GM12878 (cell line): ENCODE results near the gene NUDT14. TPM values are rescaled to one million over a fixed set of nuclear protein-coding genes. Genes with fewer than 3 reads are reported as not detected.

ENCODE experiments used
- ATAC-seq: fragments of 200-7000 bp; cut with Tn5 transposase; 3 replicates; pipeline ENCODE4 v1.9.1; 2020; ENCODE audit warnings: mild to moderate bottlenecking, moderate library complexity
- BruUV-seq: library from RNA; stranded (reverse); fragments of 400-500 nt; replicated peaks from 2 replicates; lab custom pipeline; 2021; lab: Mats Ljungman, UMichigan
- CTCF ChIA-PET: fragments of 300-600 bp; sonication (Branson Sonifier 250); formaldehyde crosslinking; extraction: SDS; loops from one replicate; lab custom pipeline; 2021; ENCODE audit warnings: inconsistent platforms; lab: Yijun Ruan, JAX
- POLR2A ChIA-PET: fragments of 350-600 bp; formaldehyde crosslinking; extraction: SDS; loops from one replicate; lab custom pipeline; 2021; ENCODE audit warnings: inconsistent platforms; lab: Charles Lee
- RAD21 ChIA-PET: fragments of 300-600 bp; sonication (Branson Sonifier 250); formaldehyde crosslinking; loops from one replicate; lab custom pipeline; 2023; ENCODE audit warnings: antibody characterized with exemption; ENCODE audit not compliant: unreplicated experiment; lab: Charles Lee
- SMC1A ChIA-PET: fragments of 300-600 bp; sonication (Branson Sonifier 250); formaldehyde crosslinking; loops from one replicate; lab custom pipeline; 2023; ENCODE audit not compliant: unreplicated experiment, uncharacterized antibody; lab: Charles Lee
- DNase-seq: peaks from one replicate; pipeline ENCODE4 v3.0.0-alpha.2; 2011; ENCODE audit warnings: low read depth, low spot score
- FAIRE-seq: peaks from 3 replicates; lab custom pipeline; 2011; peaks lifted over from hg19 to GRCh38; lab: Jason Lieb, UNC
- H2AFZ ChIP-seq: 2 replicates; pipeline ENCODE4 v1.6.0; 2011; ENCODE audit warnings: low read depth, low read length, control low read depth; ENCODE audit not compliant: control insufficient read depth
- H3K27ac ChIP-seq: 2 replicates; pipeline ENCODE4 v1.5.1; 2011; ENCODE audit warnings: control low read depth; ENCODE audit not compliant: control insufficient read depth, insufficient read depth
- H3K27me3 ChIP-seq, 2 experiments: replicated peaks in 1 of 2; 2 replicates each; pipeline versions ENCODE4 v1.6.0 to v1.6.1; 2011; ENCODE audit warnings: low read length in 1 of 2; ENCODE audit not compliant: control insufficient read depth in 2 of 2, insufficient read depth in 2 of 2
- H3K36me3 ChIP-seq, 2 experiments: 2 replicates each; pipeline ENCODE4 v1.5.1; 2011; ENCODE audit warnings: low read length in 1 of 2; ENCODE audit not compliant: control insufficient read depth in 2 of 2, insufficient read depth in 2 of 2
- H3K4me1 ChIP-seq: 2 replicates; pipeline ENCODE4 v1.6.1; 2011; ENCODE audit warnings: mild to moderate bottlenecking, low read length, moderate library complexity, mixed read lengths; ENCODE audit not compliant: control insufficient read depth, insufficient read depth
- H3K4me2 ChIP-seq: 2 replicates; pipeline ENCODE4 v1.6.0; 2011; ENCODE audit warnings: control low read depth; ENCODE audit not compliant: control insufficient read depth, insufficient read depth
- H3K4me3 ChIP-seq: fragments of 200-600 bp; sonication (generic); 2 replicates; pipeline ENCODE4 v1.5.1; 2016
- H3K79me2 ChIP-seq: 2 replicates; pipeline ENCODE4 v1.6.0; 2011; ENCODE audit warnings: low read length; ENCODE audit not compliant: control insufficient read depth, insufficient read depth
- H3K9ac ChIP-seq: 2 replicates; pipeline ENCODE4 v1.8.0; 2011; ENCODE audit warnings: low read length, control low read depth, mixed read lengths; ENCODE audit not compliant: control insufficient read depth, insufficient read depth
- H3K9me3 ChIP-seq: replicated peaks from 3 replicates; pipeline ENCODE4 v1.5.1; 2011; ENCODE audit warnings: mild to moderate bottlenecking, low read length; ENCODE audit not compliant: control insufficient read depth, insufficient read depth
- H4K20me1 ChIP-seq: 2 replicates; pipeline ENCODE4 v1.6.0; 2011; ENCODE audit not compliant: control insufficient read depth, insufficient read depth
- FOS ChIP-seq: IDR thresholded peaks from 3 replicates; pipeline ENCODE4 v1.6.1; 2011; ENCODE audit warnings: borderline replicate concordance; ENCODE audit not compliant: insufficient read length; ENCODE audit errors: extremely low read depth
- GABPA ChIP-seq: IDR thresholded peaks from 2 replicates; pipeline ENCODE4 v1.6.1; 2014; ENCODE audit warnings: antibody characterized with exemption, low read depth, mild to moderate bottlenecking, inconsistent platforms
- IKZF2 ChIP-seq, 2 experiments: fragments of 450-650 bp; IDR thresholded peaks; 2 replicates each; pipeline ENCODE4 v1.6.1; 2017; ENCODE audit warnings: mild to moderate bottlenecking in 2 of 2, moderate library complexity in 2 of 2
- IRF4 ChIP-seq: IDR thresholded peaks from 2 replicates; pipeline ENCODE4 v1.6.1; 2011; ENCODE audit warnings: low read depth, low read length
- MEF2B ChIP-seq: fragments of 450-650 bp; IDR thresholded peaks from 2 replicates; pipeline ENCODE4 v1.6.1; 2018; ENCODE audit warnings: mild to moderate bottlenecking, moderate library complexity; ENCODE audit not compliant: partially characterized antibody, poor library complexity, severe bottlenecking
- NRF1 ChIP-seq: conservative IDR thresholded peaks from 2 replicates; pipeline ENCODE4 v1.6.1; 2011; ENCODE audit warnings: mild to moderate bottlenecking, low read depth, low read length, improper control_type of control experiment
- PAX8 ChIP-seq: fragments of 450-650 bp; IDR thresholded peaks from 2 replicates; pipeline ENCODE4 v1.6.1; 2017; ENCODE audit warnings: mild to moderate bottlenecking, moderate library complexity
- RUNX3 ChIP-seq: IDR thresholded peaks from 2 replicates; pipeline ENCODE4 v1.6.1; 2012; ENCODE audit warnings: low read length, inconsistent platforms
- SIN3A ChIP-seq: IDR thresholded peaks from 2 replicates; pipeline ENCODE4 v1.6.1; 2012; ENCODE audit warnings: low read depth, low read length, improper control_type of control experiment
- WRNIP1 ChIP-seq: IDR thresholded peaks from 2 replicates; pipeline ENCODE4 v1.6.1; 2011; ENCODE audit warnings: low read depth, low read length, improper control_type of control experiment, borderline replicate concordance
- WGBS: methylation state at CpG from one replicate; pipeline ENCODE4 v1.1.6; 2016; ENCODE audit warnings: low lambda C conversion rate; ENCODE audit not compliant: insufficient replicate concordance, insufficient coverage; ENCODE audit errors: missing lambda C conversion rate; 5-methylcytosine and 5-hydroxymethylcytosine counted together
- in situ Hi-C: fragments of 300-500 bp; cut with MboI; formaldehyde crosslinking; loops from 9 replicates; pipeline ENCODE4 v1.14.3; 2018; ENCODE audit warnings: mixed read lengths
- intact Hi-C: fragments of 100-400 bp; cut with micrococcal nuclease; formaldehyde crosslinking; loops from one replicate; pipeline ENCODE4 v1.14.2; 2022; ENCODE audit not compliant: unreplicated experiment
- polyA plus RNA-seq, 11 experiments: library from polyadenylated mRNA; depleted of rRNA in 4 of 11; unstranded in 6 of 11; stranded (reverse) in 5 of 11; fragments of >200 nt; fragmentation: Nextera tagmentation in 4 of 11; fragmentation: Illumina TruSeq in 1 of 11; extraction: Ambion mirVana in 4 of 11; extraction: Trizol in 1 of 11; gene quantifications; 1 replicate in 1 of 11; 2 replicates in 10 of 11; pipeline versions ENCODE4 v1.2.1 to v1.2.3, GENCODE V29; 2011 to 2016; ENCODE audit warnings: inconsistent platforms in 2 of 11, missing spikeins in 2 of 11, low read depth in 1 of 11
- total RNA-seq, 4 experiments: library from RNA; depleted of rRNA in 3 of 4; stranded (reverse); fragments of >200 nt in 3 of 4; fragmentation: Illumina TruSeq in 1 of 4; extraction: Trizol in 1 of 4; gene quantifications; 2 replicates each; pipeline versions ENCODE4 v1.2.1 to v1.2.3, GENCODE V29; 2013 to 2021
- TF ChIP-seq, protein P1 (sequence below): fragments of 450-650 bp; IDR thresholded peaks from 2 replicates; pipeline ENCODE4 v1.6.1; 2018; ENCODE audit warnings: borderline replicate concordance, mild to moderate bottlenecking; ENCODE audit not compliant: partially characterized antibody
- TF ChIP-seq, protein P2 (sequence below): IDR thresholded peaks from 2 replicates; pipeline ENCODE4 v1.6.1; 2012; ENCODE audit warnings: mild to moderate bottlenecking, low read depth, low read length

Gene NUDT14
- total and polyA plus RNA-seq, 10 of the 15 experiments (the other 5 are each of a cell fraction or from before 2014, with no cell fraction given) = 0.62 to 6.8 (median 4.3) TPM; not detected in 1

DNA sequence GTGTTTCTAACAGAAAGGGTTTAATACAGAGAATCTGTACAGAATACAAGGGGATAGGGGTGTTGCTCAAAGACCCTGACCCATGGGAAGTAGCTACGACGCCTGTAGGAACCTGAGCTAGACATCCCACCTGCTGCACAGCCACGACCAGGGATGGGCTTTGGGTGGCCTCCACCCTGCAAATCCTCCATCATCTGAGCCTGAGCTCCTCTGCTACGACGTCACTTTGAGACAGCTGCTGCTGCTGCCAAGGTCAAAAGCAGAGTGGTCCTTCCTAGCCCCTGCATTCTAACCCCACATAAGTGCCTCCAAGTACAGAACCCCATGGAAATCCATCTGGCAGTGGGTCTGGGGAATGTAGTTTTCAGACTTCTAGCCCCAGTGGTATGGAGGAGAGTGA is 56.3 kb downstream of the NUDT14 start:
- H3K4me3 ChIP-seq = no peak overlapping the region
- WGBS = 4% methylated on average over 5 of the region's 5 CpGs
- ChIA-PET POLR2A (no interaction called here), SMC1A (no interaction called here), RAD21 (no interaction called here), CTCF (no interaction called here)
- no peaks in the 10 kb centered on the region; a peak in 1 of 4 replicates for H3K27me3 ChIP-seq
- H2AFZ ChIP-seq = no peak overlapping the region
- no TSS peak for BruUV-seq
- H3K4me2 ChIP-seq = no peak overlapping the region
- no peaks in the 10 kb centered on the region for H3K4me1 ChIP-seq
- no peaks in the 10 kb centered on the region for H3K79me2 ChIP-seq
- intact Hi-C loops (no loop called here), in situ Hi-C loops (no loop called here)
- DNase-seq (no peak), FAIRE-seq (no peak), ATAC-seq (no peak)
- H3K36me3 ChIP-seq = no peaks in the 10 kb centered on the region
- H3K9ac ChIP-seq = no peak overlapping the region
- no peak for TF ChIP-seq SIN3A
- TF ChIP-seq IRF4 = no peak
- no peak for TF ChIP-seq IKZF2 (IDR thresholded peaks at IDR 0.05)
- TF ChIP-seq, protein P1, sequence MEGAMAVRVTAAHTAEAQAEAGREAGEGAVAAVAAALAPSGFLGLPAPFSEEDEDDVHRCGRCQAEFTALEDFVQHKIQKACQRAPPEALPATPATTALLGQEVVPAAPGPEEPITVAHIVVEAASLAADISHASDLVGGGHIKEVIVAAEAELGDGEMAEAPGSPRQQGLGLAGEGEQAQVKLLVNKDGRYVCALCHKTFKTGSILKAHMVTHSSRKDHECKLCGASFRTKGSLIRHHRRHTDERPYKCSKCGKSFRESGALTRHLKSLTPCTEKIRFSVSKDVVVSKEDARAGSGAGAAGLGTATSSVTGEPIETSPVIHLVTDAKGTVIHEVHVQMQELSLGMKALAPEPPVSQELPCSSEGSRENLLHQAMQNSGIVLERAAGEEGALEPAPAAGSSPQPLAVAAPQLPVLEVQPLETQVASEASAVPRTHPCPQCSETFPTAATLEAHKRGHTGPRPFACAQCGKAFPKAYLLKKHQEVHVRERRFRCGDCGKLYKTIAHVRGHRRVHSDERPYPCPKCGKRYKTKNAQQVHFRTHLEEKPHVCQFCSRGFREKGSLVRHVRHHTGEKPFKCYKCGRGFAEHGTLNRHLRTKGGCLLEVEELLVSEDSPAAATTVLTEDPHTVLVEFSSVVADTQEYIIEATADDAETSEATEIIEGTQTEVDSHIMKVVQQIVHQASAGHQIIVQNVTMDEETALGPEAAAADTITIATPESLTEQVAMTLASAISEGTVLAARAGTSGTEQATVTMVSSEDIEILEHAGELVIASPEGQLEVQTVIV = no peak
- no peak for TF ChIP-seq MEF2B
- TF ChIP-seq WRNIP1 = no peak
- TF ChIP-seq, protein P2, sequence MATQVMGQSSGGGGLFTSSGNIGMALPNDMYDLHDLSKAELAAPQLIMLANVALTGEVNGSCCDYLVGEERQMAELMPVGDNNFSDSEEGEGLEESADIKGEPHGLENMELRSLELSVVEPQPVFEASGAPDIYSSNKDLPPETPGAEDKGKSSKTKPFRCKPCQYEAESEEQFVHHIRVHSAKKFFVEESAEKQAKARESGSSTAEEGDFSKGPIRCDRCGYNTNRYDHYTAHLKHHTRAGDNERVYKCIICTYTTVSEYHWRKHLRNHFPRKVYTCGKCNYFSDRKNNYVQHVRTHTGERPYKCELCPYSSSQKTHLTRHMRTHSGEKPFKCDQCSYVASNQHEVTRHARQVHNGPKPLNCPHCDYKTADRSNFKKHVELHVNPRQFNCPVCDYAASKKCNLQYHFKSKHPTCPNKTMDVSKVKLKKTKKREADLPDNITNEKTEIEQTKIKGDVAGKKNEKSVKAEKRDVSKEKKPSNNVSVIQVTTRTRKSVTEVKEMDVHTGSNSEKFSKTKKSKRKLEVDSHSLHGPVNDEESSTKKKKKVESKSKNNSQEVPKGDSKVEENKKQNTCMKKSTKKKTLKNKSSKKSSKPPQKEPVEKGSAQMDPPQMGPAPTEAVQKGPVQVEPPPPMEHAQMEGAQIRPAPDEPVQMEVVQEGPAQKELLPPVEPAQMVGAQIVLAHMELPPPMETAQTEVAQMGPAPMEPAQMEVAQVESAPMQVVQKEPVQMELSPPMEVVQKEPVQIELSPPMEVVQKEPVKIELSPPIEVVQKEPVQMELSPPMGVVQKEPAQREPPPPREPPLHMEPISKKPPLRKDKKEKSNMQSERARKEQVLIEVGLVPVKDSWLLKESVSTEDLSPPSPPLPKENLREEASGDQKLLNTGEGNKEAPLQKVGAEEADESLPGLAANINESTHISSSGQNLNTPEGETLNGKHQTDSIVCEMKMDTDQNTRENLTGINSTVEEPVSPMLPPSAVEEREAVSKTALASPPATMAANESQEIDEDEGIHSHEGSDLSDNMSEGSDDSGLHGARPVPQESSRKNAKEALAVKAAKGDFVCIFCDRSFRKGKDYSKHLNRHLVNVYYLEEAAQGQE = no peak
- no peak for TF ChIP-seq PAX8
- no peak for TF ChIP-seq GABPA
- no peak for TF ChIP-seq FOS
- TF ChIP-seq NRF1 = no peak
- TF ChIP-seq RUNX3 = no peak
- peaks cover 3% of the 10 kb centered on the region; the same call in 2 of the 3 replicates for H3K9me3 ChIP-seq
- no peak overlapping the region for H3K27ac ChIP-seq
- H4K20me1 ChIP-seq = no peaks in the 10 kb centered on the region
